ENCODE data around the gene CLCN4. TPM values are rescaled to one million over a fixed set of nuclear protein-coding genes. Genes with fewer than 3 reads are reported as not detected.
A peak's percentile ranks its signal among the peaks of the same experiment; 100 is the strongest.

Gene CLCN4
- polyA plus RNA-seq, 1 of the 3 experiments (the other 2 are of a cell fraction) = 1.1 TPM

DNA sequence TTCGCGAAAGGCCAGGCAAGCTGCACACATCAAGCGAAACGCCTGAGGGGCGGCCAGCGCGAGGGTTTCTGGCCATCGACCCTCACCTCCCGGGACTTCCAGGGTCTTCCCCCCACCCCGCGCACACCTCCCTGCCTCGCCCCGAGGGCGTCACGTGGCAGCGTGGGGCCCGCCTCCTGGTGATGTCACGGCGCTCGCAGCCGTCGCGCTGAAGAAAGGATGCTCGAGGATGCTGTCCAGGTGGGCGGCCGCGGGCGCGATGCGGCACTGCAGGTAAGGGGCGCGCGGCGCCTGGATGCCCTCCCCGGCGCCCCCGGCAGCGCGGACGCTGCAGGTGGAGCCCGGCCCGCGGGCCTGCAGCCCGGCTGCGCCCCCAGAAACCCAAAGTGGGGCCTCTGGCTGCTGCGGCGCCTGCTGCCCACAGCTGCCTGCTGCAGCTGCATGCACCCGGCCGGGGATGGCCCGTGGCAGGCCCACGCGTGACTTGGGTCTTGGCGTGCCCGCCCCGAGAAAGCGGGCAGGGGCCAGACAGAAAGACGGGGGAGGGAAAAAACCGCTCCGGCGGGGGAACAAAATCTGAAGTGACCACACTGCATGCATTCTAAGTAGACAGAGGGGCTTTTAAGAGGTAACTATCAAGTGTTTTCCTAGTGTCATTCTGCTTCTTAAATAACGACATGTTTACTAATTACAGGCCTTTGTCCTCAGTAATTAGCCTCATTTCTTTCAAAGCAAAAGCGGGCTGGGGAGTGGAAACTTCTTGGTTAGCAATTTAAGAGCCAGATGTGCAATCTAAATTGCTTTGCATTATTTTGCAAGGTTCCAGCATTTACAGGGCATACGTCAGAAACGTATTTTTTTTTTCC is 1.7 kb downstream of the CLCN4 start:
- H3F3A ChIP-seq (replicated peaks; ENCODE audit: insufficient read depth) = no peaks in the 10 kb centered on the region
- H3K4me2 ChIP-seq = peak overlapping the region; percentile 71
- 14% methylated on average over 26 of the region's 64 CpGs for WGBS (ENCODE audit: low lambda C conversion rate)
- TF ChIP-seq MAX (IDR thresholded peaks at IDR 0.05; ENCODE audit: low read depth) (peak; percentile 49; the same call in 1 of the 2 replicates), MEF2A (IDR thresholded peaks at IDR 0.05; ENCODE audit: borderline replicate concordance, low read depth) (no peak), TCF12 (IDR thresholded peaks at IDR 0.05) (no peak), USF2 (IDR thresholded peaks at IDR 0.05; ENCODE audit: borderline replicate concordance, low read depth, low read length) (no peak; the same call in 1 of the 2 replicates), RFX5 (IDR thresholded peaks at IDR 0.05; ENCODE audit: low read length) (no peak), POLR2AphosphoS5 (IDR thresholded peaks at IDR 0.05; ENCODE audit: low read depth, low read length) (no peak), USF1 (IDR thresholded peaks at IDR 0.05; ENCODE audit: borderline replicate concordance, low read depth) (peak; percentile 88), EP300 (IDR thresholded peaks at IDR 0.05; ENCODE audit: borderline replicate concordance in 1 of 2, low read depth in 1 of 2, low read length in 1 of 2) (no peak)
- TF ChIP-seq, protein P1, sequence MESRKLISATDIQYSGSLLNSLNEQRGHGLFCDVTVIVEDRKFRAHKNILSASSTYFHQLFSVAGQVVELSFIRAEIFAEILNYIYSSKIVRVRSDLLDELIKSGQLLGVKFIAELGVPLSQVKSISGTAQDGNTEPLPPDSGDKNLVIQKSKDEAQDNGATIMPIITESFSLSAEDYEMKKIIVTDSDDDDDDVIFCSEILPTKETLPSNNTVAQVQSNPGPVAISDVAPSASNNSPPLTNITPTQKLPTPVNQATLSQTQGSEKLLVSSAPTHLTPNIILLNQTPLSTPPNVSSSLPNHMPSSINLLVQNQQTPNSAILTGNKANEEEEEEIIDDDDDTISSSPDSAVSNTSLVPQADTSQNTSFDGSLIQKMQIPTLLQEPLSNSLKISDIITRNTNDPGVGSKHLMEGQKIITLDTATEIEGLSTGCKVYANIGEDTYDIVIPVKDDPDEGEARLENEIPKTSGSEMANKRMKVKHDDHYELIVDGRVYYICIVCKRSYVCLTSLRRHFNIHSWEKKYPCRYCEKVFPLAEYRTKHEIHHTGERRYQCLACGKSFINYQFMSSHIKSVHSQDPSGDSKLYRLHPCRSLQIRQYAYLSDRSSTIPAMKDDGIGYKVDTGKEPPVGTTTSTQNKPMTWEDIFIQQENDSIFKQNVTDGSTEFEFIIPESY (IDR thresholded peaks at IDR 0.05; ENCODE audit: borderline replicate concordance, low read depth) = no peak
- ChIA-PET POLR2A (no interaction called here), CTCF (interaction anchor here (3.2 kb wide), 1 partner anchor 32 kb away, joined by 10 read pairs; no protein-coding TSS in a partner anchor)
- H3K79me2 ChIP-seq (ENCODE audit: insufficient read depth) = no peaks in the 10 kb centered on the region
- H3K27me3 ChIP-seq (ENCODE audit: insufficient read depth) = peaks cover 15% of the 10 kb centered on the region; the same call in 1 of the 2 replicates
- H3K36me3 ChIP-seq (replicated peaks in 1 of 2; ENCODE audit: control insufficient read depth in 1 of 2, insufficient read depth in 2 of 2, low read length in 1 of 2) = no peaks in the 10 kb centered on the region
- H4K20me1 ChIP-seq (ENCODE audit: insufficient read depth) = no peaks in the 10 kb centered on the region
- H3K9ac ChIP-seq = no peak overlapping the region
- peak overlapping the region; percentile 51 to 57 for H3K4me3 ChIP-seq (ENCODE audit: low read depth in 2 of 2, low read length in 1 of 2)
- H3K27ac ChIP-seq (ENCODE audit: low read depth in 2 of 2, low read length in 1 of 2) = no peak overlapping the region
- H3K9me3 ChIP-seq = no peaks in the 10 kb centered on the region
- DNase-seq = peak; percentile 84
- H3K9me2 ChIP-seq = no peaks in the 10 kb centered on the region
- H2AFZ ChIP-seq (ENCODE audit: low read depth) = peak overlapping the region; percentile 57
- no peaks in the 10 kb centered on the region; a peak in 1 of 4 replicates for H3K4me1 ChIP-seq (ENCODE audit: control insufficient read depth in 1 of 2, insufficient read depth in 2 of 2, low read depth in 1 of 2, low read length in 1 of 2)

DNA sequence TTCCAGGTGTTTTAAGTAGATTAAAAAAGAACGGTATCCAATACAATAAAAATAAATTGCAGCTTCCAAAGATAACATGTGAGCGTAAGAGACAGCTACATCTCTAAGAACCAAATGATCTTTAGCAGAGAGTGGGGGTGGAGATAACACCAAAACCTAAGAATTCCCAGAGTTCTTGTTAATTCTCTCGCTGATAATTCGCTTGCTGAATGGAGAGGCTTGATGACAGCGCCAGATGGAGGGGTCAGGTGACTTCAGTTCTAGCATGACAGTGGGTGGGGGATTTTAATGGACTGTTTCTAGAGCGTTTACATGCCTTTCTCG is 2.3 kb downstream of the CLCN4 start:
- CTCF ChIA-PET = interaction anchor here (3.2 kb wide), 1 partner anchor 31 kb away, joined by 10 read pairs; no protein-coding TSS in a partner anchor

More for the DNA sequence above, 2.3 kb downstream of the CLCN4 start:
- peak; percentile 39 for DNase-seq
- Histone ChIP-seq H2AFZ (ENCODE audit: low read depth) (peak overlapping the region; percentile 57; the same call in 1 of the 2 replicates), H3K27ac (ENCODE audit: low read depth in 2 of 2, low read length in 1 of 2) (no peak overlapping the region), H3K9me3 (no peaks in the 10 kb centered on the region), H3K4me2 (peak overlapping the region; percentile 71; the same call in 1 of the 2 replicates), H3K27me3 (ENCODE audit: insufficient read depth) (peaks cover 15% of the 10 kb centered on the region; the same call in 1 of the 2 replicates), H4K20me1 (ENCODE audit: insufficient read depth) (no peaks in the 10 kb centered on the region), H3K4me3 (ENCODE audit: low read depth in 2 of 2, low read length in 1 of 2) (peak overlapping the region in 1 of 2 experiments; percentile 57; a peak in 2 of 4 replicates), H3K4me1 (ENCODE audit: control insufficient read depth in 1 of 2, insufficient read depth in 2 of 2, low read depth in 1 of 2, low read length in 1 of 2) (no peaks in the 10 kb centered on the region; a peak in 1 of 4 replicates), H3K79me2 (ENCODE audit: insufficient read depth) (no peaks in the 10 kb centered on the region), H3K36me3 (replicated peaks in 1 of 2; ENCODE audit: control insufficient read depth in 1 of 2, insufficient read depth in 2 of 2, low read length in 1 of 2) (no peaks in the 10 kb centered on the region), H3K9me2 (no peaks in the 10 kb centered on the region), H3F3A (replicated peaks; ENCODE audit: insufficient read depth) (no peaks in the 10 kb centered on the region), H3K9ac (no peak overlapping the region)
- WGBS (ENCODE audit: low lambda C conversion rate) = 48% methylated on average over 7 of the region's 7 CpGs
- POLR2A ChIA-PET = no interaction called here
- TF ChIP-seq USF2 (IDR thresholded peaks at IDR 0.05; ENCODE audit: borderline replicate concordance, low read depth, low read length) (no peak), MEF2A (IDR thresholded peaks at IDR 0.05; ENCODE audit: borderline replicate concordance, low read depth) (no peak), RCOR1 (IDR thresholded peaks at IDR 0.05; ENCODE audit: low read length) (no peak), YY1 (IDR thresholded peaks at IDR 0.05; ENCODE audit: low read depth) (no peak), FOSL2 (IDR thresholded peaks at IDR 0.05; ENCODE audit: borderline replicate concordance, low read depth) (no peak), FOXM1 (IDR thresholded peaks at IDR 0.05; ENCODE audit: low read depth) (no peak)
- TF ChIP-seq, protein P2, sequence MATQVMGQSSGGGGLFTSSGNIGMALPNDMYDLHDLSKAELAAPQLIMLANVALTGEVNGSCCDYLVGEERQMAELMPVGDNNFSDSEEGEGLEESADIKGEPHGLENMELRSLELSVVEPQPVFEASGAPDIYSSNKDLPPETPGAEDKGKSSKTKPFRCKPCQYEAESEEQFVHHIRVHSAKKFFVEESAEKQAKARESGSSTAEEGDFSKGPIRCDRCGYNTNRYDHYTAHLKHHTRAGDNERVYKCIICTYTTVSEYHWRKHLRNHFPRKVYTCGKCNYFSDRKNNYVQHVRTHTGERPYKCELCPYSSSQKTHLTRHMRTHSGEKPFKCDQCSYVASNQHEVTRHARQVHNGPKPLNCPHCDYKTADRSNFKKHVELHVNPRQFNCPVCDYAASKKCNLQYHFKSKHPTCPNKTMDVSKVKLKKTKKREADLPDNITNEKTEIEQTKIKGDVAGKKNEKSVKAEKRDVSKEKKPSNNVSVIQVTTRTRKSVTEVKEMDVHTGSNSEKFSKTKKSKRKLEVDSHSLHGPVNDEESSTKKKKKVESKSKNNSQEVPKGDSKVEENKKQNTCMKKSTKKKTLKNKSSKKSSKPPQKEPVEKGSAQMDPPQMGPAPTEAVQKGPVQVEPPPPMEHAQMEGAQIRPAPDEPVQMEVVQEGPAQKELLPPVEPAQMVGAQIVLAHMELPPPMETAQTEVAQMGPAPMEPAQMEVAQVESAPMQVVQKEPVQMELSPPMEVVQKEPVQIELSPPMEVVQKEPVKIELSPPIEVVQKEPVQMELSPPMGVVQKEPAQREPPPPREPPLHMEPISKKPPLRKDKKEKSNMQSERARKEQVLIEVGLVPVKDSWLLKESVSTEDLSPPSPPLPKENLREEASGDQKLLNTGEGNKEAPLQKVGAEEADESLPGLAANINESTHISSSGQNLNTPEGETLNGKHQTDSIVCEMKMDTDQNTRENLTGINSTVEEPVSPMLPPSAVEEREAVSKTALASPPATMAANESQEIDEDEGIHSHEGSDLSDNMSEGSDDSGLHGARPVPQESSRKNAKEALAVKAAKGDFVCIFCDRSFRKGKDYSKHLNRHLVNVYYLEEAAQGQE (IDR thresholded peaks at IDR 0.05; ENCODE audit: low read depth, low read length) = no peak
- TF ChIP-seq, protein P3, sequence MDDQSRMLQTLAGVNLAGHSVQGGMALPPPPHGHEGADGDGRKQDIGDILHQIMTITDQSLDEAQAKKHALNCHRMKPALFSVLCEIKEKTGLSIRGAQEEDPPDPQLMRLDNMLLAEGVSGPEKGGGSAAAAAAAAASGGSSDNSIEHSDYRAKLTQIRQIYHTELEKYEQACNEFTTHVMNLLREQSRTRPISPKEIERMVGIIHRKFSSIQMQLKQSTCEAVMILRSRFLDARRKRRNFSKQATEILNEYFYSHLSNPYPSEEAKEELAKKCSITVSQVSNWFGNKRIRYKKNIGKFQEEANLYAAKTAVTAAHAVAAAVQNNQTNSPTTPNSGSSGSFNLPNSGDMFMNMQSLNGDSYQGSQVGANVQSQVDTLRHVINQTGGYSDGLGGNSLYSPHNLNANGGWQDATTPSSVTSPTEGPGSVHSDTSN (IDR thresholded peaks at IDR 0.05) = no peak

Data from SK-N-SH (cell line).